Measurements from ENCODE around the gene C6orf89. TPM values are rescaled to one million over a fixed set of nuclear protein-coding genes. Genes with fewer than 3 reads are reported as not detected.
"Not testable (repeated sequence)": the region's sequence is repeated elsewhere in the genome, so short reads cannot be mapped to it uniquely, and the experiment has no call there.

C6orf89 gene
- total RNA-seq, 5 donors from 2014 or later (not counting 1 experiment from before 2014, with no cell fraction given) = 32.6 to 57.9 (median 46.1) TPM

- no peaks in the 10 kb centered on the region for H3K9me3 Mint-ChIP-seq
- no peak overlapping the region for H3K27ac ChIP-seq (ENCODE audit: low read length)
- peaks cover 11 to 24% of the 10 kb centered on the region in 2 experiments for H3K4me1 ChIP-seq (ENCODE audit: control insufficient read depth in 1 of 2, extremely low read depth in 1 of 2, insufficient read depth in 2 of 2, low read length in 2 of 2)
- no peak overlapping the region for H3K4me3 ChIP-seq (ENCODE audit: control insufficient read depth in 1 of 2, extremely low read depth in 1 of 2, low read length in 1 of 2)
- H3K27me3 Mint-ChIP-seq = peaks cover 0 to 9% of the 10 kb centered on the region in 2 donors
- no peak overlapping the region for H3K4me3 Mint-ChIP-seq
- ChIA-PET POLR2A (no interaction called here), CTCF (no interaction called here)
- H3K36me3 Mint-ChIP-seq = no peaks in the 10 kb centered on the region
- H3K27ac Mint-ChIP-seq = no peak overlapping the region
- no peak for DNase-seq
- H3K4me1 Mint-ChIP-seq = peaks cover 23 to 34% (median 33%) of the 10 kb centered on the region in 3 donors
- 92% methylated on average over 4 of the region's 5 CpGs for WGBS (ENCODE audit: insufficient coverage)
- H3K27me3 ChIP-seq (replicated peaks in 1 of 2; ENCODE audit: control insufficient read depth in 2 of 2, extremely low read depth in 1 of 2, insufficient read depth in 2 of 2, low read length in 1 of 2) = peaks cover 0 to 10% of the 10 kb centered on the region in 2 experiments
- no peaks in the 10 kb centered on the region for H3K36me3 ChIP-seq (ENCODE audit: control insufficient read depth in 2 of 2, extremely low read depth in 1 of 2, insufficient read depth in 1 of 2, low read length in 1 of 2)
- H3K9me3 ChIP-seq = no peaks in the 10 kb centered on the region
- ATAC-seq (replicated peaks in 1 of 4) = no peak
Observed at GRCh38 chr6:36944650-36945049, 58.9 kb downstream of the C6orf89 start.

GRCh38 chr6:36945301-36945700 is 59.5 kb downstream of the C6orf89 start:
- CTCF ChIA-PET = no interaction called here
- no peak overlapping the region for H3K4me3 Mint-ChIP-seq

GRCh38 chr6:36946526-36946925 is 60.8 kb downstream of the C6orf89 start:
- no peak for ATAC-seq (replicated peaks in 1 of 4)
- no peak for DNase-seq
- ChIA-PET CTCF (no interaction called here), POLR2A (interaction anchor here in 1 of 2 donors (0.8 kb wide), 1 partner anchor 9 kb away, joined by 3 read pairs; no protein-coding TSS in a partner anchor)
- Histone ChIP-seq H3K4me3 (ENCODE audit: control insufficient read depth in 1 of 2, extremely low read depth in 1 of 2, low read length in 1 of 2) (no peak overlapping the region), H3K9me3 (no peaks in the 10 kb centered on the region), H3K36me3 (ENCODE audit: control insufficient read depth in 2 of 2, extremely low read depth in 1 of 2, insufficient read depth in 1 of 2, low read length in 1 of 2) (no peaks in the 10 kb centered on the region), H3K27me3 (replicated peaks in 1 of 2; ENCODE audit: control insufficient read depth in 2 of 2, extremely low read depth in 1 of 2, insufficient read depth in 2 of 2, low read length in 1 of 2) (peaks cover 0 to 2% of the 10 kb centered on the region in 2 experiments), H3K27ac (ENCODE audit: low read length) (no peak overlapping the region), H3K4me1 (ENCODE audit: control insufficient read depth in 1 of 2, extremely low read depth in 1 of 2, insufficient read depth in 2 of 2, low read length in 2 of 2) (peaks cover 11 to 24% of the 10 kb centered on the region in 2 experiments)
- Mint-ChIP-seq H3K27me3 (peaks cover 0 to 2% of the 10 kb centered on the region in 2 donors), H3K4me3 (no peak overlapping the region), H3K36me3 (no peaks in the 10 kb centered on the region), H3K27ac (no peak overlapping the region), H3K4me1 (peaks cover 24 to 41% (median 39%) of the 10 kb centered on the region in 3 donors), H3K9me3 (no peaks in the 10 kb centered on the region)
- 100% methylated on average over 1 of the region's 4 CpGs for WGBS (ENCODE audit: insufficient coverage)

More at GRCh38 chr6:36945301-36945700, 59.5 kb downstream of the C6orf89 start:
- no peaks in the 10 kb centered on the region for H3K36me3 ChIP-seq (ENCODE audit: control insufficient read depth in 2 of 2, extremely low read depth in 1 of 2, insufficient read depth in 1 of 2, low read length in 1 of 2)
- peaks cover 0 to 7% of the 10 kb centered on the region in 2 experiments for H3K27me3 ChIP-seq (replicated peaks in 1 of 2; ENCODE audit: control insufficient read depth in 2 of 2, extremely low read depth in 1 of 2, insufficient read depth in 2 of 2, low read length in 1 of 2)
- no peak overlapping the region for H3K27ac ChIP-seq (ENCODE audit: low read length)
- H3K9me3 Mint-ChIP-seq = no peaks in the 10 kb centered on the region
- H3K4me1 Mint-ChIP-seq = peaks cover 24 to 40% (median 39%) of the 10 kb centered on the region in 3 donors
- H3K9me3 ChIP-seq = no peaks in the 10 kb centered on the region
- H3K4me1 ChIP-seq (ENCODE audit: control insufficient read depth in 1 of 2, extremely low read depth in 1 of 2, insufficient read depth in 2 of 2, low read length in 2 of 2) = peaks cover 11 to 24% of the 10 kb centered on the region in 2 experiments
- ATAC-seq (replicated peaks in 1 of 4) = no peak
- no peak for DNase-seq
- H3K4me3 ChIP-seq (ENCODE audit: control insufficient read depth in 1 of 2, extremely low read depth in 1 of 2, low read length in 1 of 2) = no peak overlapping the region
- peaks cover 0 to 4% of the 10 kb centered on the region in 2 donors for H3K27me3 Mint-ChIP-seq
- H3K36me3 Mint-ChIP-seq = no peaks in the 10 kb centered on the region
- POLR2A ChIA-PET = no interaction called here
- 100% methylated on average over 1 of the region's 4 CpGs for WGBS (ENCODE audit: insufficient coverage)
- H3K27ac Mint-ChIP-seq = no peak overlapping the region

GRCh38 chr6:36947570-36948351 is 62.0 kb downstream of the C6orf89 start:
- WGBS (ENCODE audit: insufficient coverage) = 54% methylated on average over 8 of the region's 12 CpGs
- CTCF ChIA-PET = interaction anchor here (0.6 to 0.7 kb wide), 4 partner anchors 66 to 333 kb away, joined by 3 to 19 read pairs (median 8); no protein-coding TSS in a partner anchor
- Mint-ChIP-seq H3K27me3 (no peaks in the 10 kb centered on the region), H3K4me1 (peaks cover 24 to 42% (median 39%) of the 10 kb centered on the region in 3 donors), H3K4me3 (peak overlapping the region in 1 of 3 donors; percentile 48), H3K9me3 (no peaks in the 10 kb centered on the region), H3K36me3 (no peaks in the 10 kb centered on the region), H3K27ac (peak overlapping the region; percentile 66 to 74)
- Histone ChIP-seq H3K4me3 (ENCODE audit: control insufficient read depth in 1 of 2, extremely low read depth in 1 of 2, low read length in 1 of 2) (no peak overlapping the region), H3K27me3 (replicated peaks in 1 of 2; ENCODE audit: control insufficient read depth in 2 of 2, extremely low read depth in 1 of 2, insufficient read depth in 2 of 2, low read length in 1 of 2) (peaks cover 0 to 2% of the 10 kb centered on the region in 2 experiments), H3K4me1 (ENCODE audit: control insufficient read depth in 1 of 2, extremely low read depth in 1 of 2, insufficient read depth in 2 of 2, low read length in 2 of 2) (peaks cover 11 to 24% of the 10 kb centered on the region in 2 experiments), H3K36me3 (ENCODE audit: control insufficient read depth in 2 of 2, extremely low read depth in 1 of 2, insufficient read depth in 1 of 2, low read length in 1 of 2) (no peaks in the 10 kb centered on the region), H3K27ac (ENCODE audit: low read length) (peak overlapping the region; percentile 2), H3K9me3 (no peaks in the 10 kb centered on the region)
- POLR2A ChIA-PET = interaction anchor here (0.6 to 0.7 kb wide), 3 partner anchors 19 to 1603 kb away, joined by 3 to 5 read pairs (median 4); no protein-coding TSS in a partner anchor
- peak in 28 of 35 experiments; percentile 23 to 66 (median 38) for DNase-seq
- ATAC-seq (replicated peaks in 1 of 4) = peak; percentile 85 to 99 (median 94)

- CTCF ChIA-PET = interaction anchor here in 1 of 2 donors (0.7 kb wide), 1 partner anchor 123 kb away, joined by 3 read pairs; no protein-coding TSS in a partner anchor
- H3K27ac Mint-ChIP-seq = peak overlapping the region in 1 of 2 donors; percentile 19
- H3K4me1 ChIP-seq (ENCODE audit: control insufficient read depth in 1 of 2, extremely low read depth in 1 of 2, insufficient read depth in 2 of 2, low read length in 2 of 2) = peaks cover 19 to 35% of the 10 kb centered on the region in 2 experiments
- ATAC-seq (replicated peaks in 1 of 4); H3K36me3 ChIP-seq (ENCODE audit: control insufficient read depth in 2 of 2, extremely low read depth in 1 of 2, insufficient read depth in 1 of 2, low read length in 1 of 2); DNase-seq; H3K27me3 ChIP-seq (replicated peaks in 1 of 2; ENCODE audit: control insufficient read depth in 2 of 2, extremely low read depth in 1 of 2, insufficient read depth in 2 of 2, low read length in 1 of 2); H3K27me3 Mint-ChIP-seq; H3K36me3 Mint-ChIP-seq; H3K27ac ChIP-seq (ENCODE audit: low read length); H3K9me3 ChIP-seq; POLR2A ChIA-PET; H3K9me3 Mint-ChIP-seq; H3K4me3 ChIP-seq (ENCODE audit: control insufficient read depth in 1 of 2, extremely low read depth in 1 of 2, low read length in 1 of 2): not testable (repeated sequence)
- peak overlapping the region in 1 of 3 donors; percentile 55 for H3K4me3 Mint-ChIP-seq
- 95% methylated on average over 4 of the region's 9 CpGs for WGBS (ENCODE audit: insufficient coverage)
- peaks cover 34 to 49% (median 47%) of the 10 kb centered on the region in 3 donors for H3K4me1 Mint-ChIP-seq
Observed at GRCh38 chr6:36949076-36949475, 63.3 kb downstream of the C6orf89 start.

- ChIA-PET CTCF (interaction anchor here in 1 of 2 donors (0.7 kb wide), 1 partner anchor 122 kb away, joined by 3 read pairs; no protein-coding TSS in a partner anchor), POLR2A (no interaction called here)
- H3K9me3 ChIP-seq = no peaks in the 10 kb centered on the region
- Mint-ChIP-seq H3K9me3 (no peaks in the 10 kb centered on the region), H3K27ac (no peak overlapping the region), H3K4me1 (peaks cover 39 to 55% (median 53%) of the 10 kb centered on the region in 3 donors), H3K36me3 (no peaks in the 10 kb centered on the region), H3K27me3 (no peaks in the 10 kb centered on the region), H3K4me3 (peak overlapping the region in 1 of 3 donors; percentile 55)
- no peak overlapping the region for H3K4me3 ChIP-seq (ENCODE audit: control insufficient read depth in 1 of 2, extremely low read depth in 1 of 2, low read length in 1 of 2)
- peaks cover 24 to 41% of the 10 kb centered on the region in 2 experiments for H3K4me1 ChIP-seq (ENCODE audit: control insufficient read depth in 1 of 2, extremely low read depth in 1 of 2, insufficient read depth in 2 of 2, low read length in 2 of 2)
- H3K27ac ChIP-seq (ENCODE audit: low read length) = no peak overlapping the region
- WGBS (ENCODE audit: insufficient coverage) = no CpG with 5 or more reads among the region's 3 CpGs
- ATAC-seq (replicated peaks in 1 of 4) = no peak
- no peaks in the 10 kb centered on the region for H3K36me3 ChIP-seq (ENCODE audit: control insufficient read depth in 2 of 2, extremely low read depth in 1 of 2, insufficient read depth in 1 of 2, low read length in 1 of 2)
- no peak for DNase-seq
- H3K27me3 ChIP-seq (replicated peaks in 1 of 2; ENCODE audit: control insufficient read depth in 2 of 2, extremely low read depth in 1 of 2, insufficient read depth in 2 of 2, low read length in 1 of 2) = no peaks in the 10 kb centered on the region
Observed at GRCh38 chr6:36949636-36950035, 63.9 kb downstream of the C6orf89 start.

All from T-cell (primary cell).